ENCODE results near the gene MRGPRX4. TPM values are rescaled to one million over a fixed set of nuclear protein-coding genes. Genes with fewer than 3 reads are reported as not detected.

The MRGPRX4 gene
- total RNA-seq, 2 experiments from 2014 or later = not detected

- DNase-seq = no peak
- H3K4me3 Mint-ChIP-seq = no peak overlapping the region
- no peaks in the 10 kb centered on the region for H3K36me3 Mint-ChIP-seq (ENCODE audit: low read depth)
- intact Hi-C loops (cut with micrococcal nuclease) = no loop called here
- H3K9me3 Mint-ChIP-seq = no peaks in the 10 kb centered on the region
- H3K4me1 Mint-ChIP-seq (ENCODE audit: low read depth) = no peaks in the 10 kb centered on the region
- CTCF ChIA-PET = no interaction called here
- H3K27me3 Mint-ChIP-seq (ENCODE audit: low read depth) = peaks cover 2% of the 10 kb centered on the region
- H3K27ac Mint-ChIP-seq = no peak overlapping the region
Measured at GRCh38 chr11:18222814-18223421, 50.3 kb downstream of the MRGPRX4 start.

Other genes with a start within 250 kb of the MRGPRX4 start
- gene SERGEF, start 159.8 kb upstream of the MRGPRX4 start, total RNA-seq = 10 to 100 TPM; 40.2 to 41.7 TPM
- under 1 TPM in 1 of 2 experiments, not detected in 1; 0.47 TPM for gene TPH1, start 126.6 kb upstream of the MRGPRX4 start, total RNA-seq
- gene SAAL1, start 66.8 kb upstream of the MRGPRX4 start, total RNA-seq = 10 to 100 TPM; 36.4 to 37.0 TPM
- not detected for gene MRGPRX3, start 40.3 kb upstream of the MRGPRX4 start, total RNA-seq
- not detected for gene SAA4, start 64.0 kb downstream of the MRGPRX4 start, total RNA-seq
- not detected for gene SAA2, start 75.8 kb downstream of the MRGPRX4 start, total RNA-seq
- not detected for gene SAA1, start 93.4 kb downstream of the MRGPRX4 start, total RNA-seq
- 10 to 100 TPM; 21.7 to 21.9 TPM for gene HPS5, start 149.3 kb downstream of the MRGPRX4 start, total RNA-seq
- 10 to 100 TPM; 33.4 to 34.1 TPM for gene GTF2H1, start 149.7 kb downstream of the MRGPRX4 start, total RNA-seq
- gene LDHA, start 221.7 kb downstream of the MRGPRX4 start, total RNA-seq = 1,000 to 10,000 TPM; 1,317 to 1,360 TPM
- gene LDHC, start 239.5 kb downstream of the MRGPRX4 start, total RNA-seq = not detected